ENCODE results near the gene PRR5. TPM values are rescaled to one million over a fixed set of nuclear protein-coding genes. Genes with fewer than 3 reads are reported as not detected.

Gene PRR5
- total and polyA plus RNA-seq, 2 donors (not counting 1 experiment from before 2014, with no cell fraction given) = 18.4 to 36.1 TPM

DNA sequence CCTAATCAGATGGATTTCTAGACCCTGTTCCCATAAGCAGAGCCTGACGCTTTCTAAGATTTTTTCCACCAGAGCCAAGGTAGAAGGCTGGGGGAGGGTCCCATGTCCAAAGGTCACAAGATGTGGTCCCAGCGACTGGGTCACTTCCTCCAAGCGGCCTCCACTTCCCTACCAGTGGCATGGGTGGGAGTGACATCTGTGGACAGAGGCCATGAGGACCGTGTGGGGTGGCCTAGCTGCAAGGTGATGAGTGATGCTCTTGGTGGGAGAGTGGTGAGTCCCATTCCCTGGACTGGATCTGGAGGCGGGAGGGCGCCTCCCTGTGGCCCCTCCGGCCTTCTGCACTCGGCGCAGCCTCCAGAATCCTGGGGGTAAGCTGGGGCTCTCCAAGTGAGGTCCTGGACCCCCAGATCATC lies 32.4 kb upstream of the PRR5 start:
- H3K27ac Mint-ChIP-seq = no peak overlapping the region
- peak overlapping the region; percentile 93 for H3K4me2 ChIP-seq (replicated peaks; ENCODE audit: low read depth, low read length, poor library complexity, severe bottlenecking)
- ATAC-seq (ENCODE audit: low read depth) (no peak), DNase-seq (no peak)
- TF ChIP-seq, protein P1, sequence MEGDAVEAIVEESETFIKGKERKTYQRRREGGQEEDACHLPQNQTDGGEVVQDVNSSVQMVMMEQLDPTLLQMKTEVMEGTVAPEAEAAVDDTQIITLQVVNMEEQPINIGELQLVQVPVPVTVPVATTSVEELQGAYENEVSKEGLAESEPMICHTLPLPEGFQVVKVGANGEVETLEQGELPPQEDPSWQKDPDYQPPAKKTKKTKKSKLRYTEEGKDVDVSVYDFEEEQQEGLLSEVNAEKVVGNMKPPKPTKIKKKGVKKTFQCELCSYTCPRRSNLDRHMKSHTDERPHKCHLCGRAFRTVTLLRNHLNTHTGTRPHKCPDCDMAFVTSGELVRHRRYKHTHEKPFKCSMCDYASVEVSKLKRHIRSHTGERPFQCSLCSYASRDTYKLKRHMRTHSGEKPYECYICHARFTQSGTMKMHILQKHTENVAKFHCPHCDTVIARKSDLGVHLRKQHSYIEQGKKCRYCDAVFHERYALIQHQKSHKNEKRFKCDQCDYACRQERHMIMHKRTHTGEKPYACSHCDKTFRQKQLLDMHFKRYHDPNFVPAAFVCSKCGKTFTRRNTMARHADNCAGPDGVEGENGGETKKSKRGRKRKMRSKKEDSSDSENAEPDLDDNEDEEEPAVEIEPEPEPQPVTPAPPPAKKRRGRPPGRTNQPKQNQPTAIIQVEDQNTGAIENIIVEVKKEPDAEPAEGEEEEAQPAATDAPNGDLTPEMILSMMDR (IDR thresholded peaks at IDR 0.05) = no peak
- no peak for TF ChIP-seq EZH2 (IDR thresholded peaks at IDR 0.05; ENCODE audit: borderline replicate concordance, insufficient read depth, low read depth, low read length, poor library complexity, severe bottlenecking)
- H3K79me2 ChIP-seq (ENCODE audit: control insufficient read depth, insufficient read depth, low read length) = no peaks in the 10 kb centered on the region
- peak overlapping the region; percentile 60 for H3K9ac ChIP-seq (ENCODE audit: low read length)
- peak overlapping the region in 1 of 5 experiments; percentile 51 for H3K4me3 ChIP-seq (ENCODE audit: control extremely low read depth in 1 of 5, extremely low read depth in 1 of 5, insufficient read depth in 1 of 5, low read depth in 2 of 5, low read length in 4 of 5)
- H2AFZ ChIP-seq (ENCODE audit: insufficient read depth, low read depth, low read length, poor library complexity, severe bottlenecking) = peak overlapping the region; percentile 58
- H3K4me3 Mint-ChIP-seq = peak overlapping the region; percentile 73
- 54% methylated on average over 8 of the region's 9 CpGs for WGBS (ENCODE audit: insufficient coverage)
- ChIA-PET CTCF (interaction anchor here (2.0 to 2.2 kb wide), 2 partner anchors 15 kb away, joined by 6 to 8 read pairs; no protein-coding TSS in a partner anchor), POLR2A (no interaction called here)
- peaks cover 19 to 25% of the 10 kb centered on the region in 2 donors for H3K4me1 ChIP-seq (ENCODE audit: control insufficient read depth in 2 of 2, insufficient read depth in 2 of 2, low read length in 2 of 2)
- intact Hi-C loops (cut with micrococcal nuclease) = loop anchor here (5.0 kb wide), 1 partner anchor 33 kb away; the partner anchor contains the start of gene PRR5
- H3K27me3 Mint-ChIP-seq = peaks cover 22% of the 10 kb centered on the region
- no peak overlapping the region for H3K27ac ChIP-seq (ENCODE audit: low read length in 2 of 2)
- no peaks in the 10 kb centered on the region for H3K36me3 ChIP-seq (replicated peaks in 1 of 2; ENCODE audit: control extremely low read depth in 1 of 2, control insufficient read depth in 1 of 2, extremely low read depth in 1 of 2, insufficient read depth in 2 of 2, low read length in 1 of 2)
- H3K27me3 ChIP-seq (replicated peaks in 1 of 4; ENCODE audit: control extremely low read depth in 1 of 4, control insufficient read depth in 3 of 4, insufficient read depth in 4 of 4, low read length in 3 of 4) = peaks cover 0 to 34% (median 10%) of the 10 kb centered on the region in 4 experiments
- no peaks in the 10 kb centered on the region for H3K9me3 Mint-ChIP-seq (ENCODE audit: insufficient read depth)
- H3K4me1 Mint-ChIP-seq = peaks cover 23% of the 10 kb centered on the region
- H4K20me1 ChIP-seq (ENCODE audit: control insufficient read depth, insufficient read depth, low read length, poor library complexity, severe bottlenecking) = no peaks in the 10 kb centered on the region
- H3K9me3 ChIP-seq (ENCODE audit: control extremely low read depth in 1 of 3, control insufficient read depth in 2 of 3, insufficient read depth in 1 of 3, low read length in 2 of 3) = peaks cover 0 to 11% (median 0%) of the 10 kb centered on the region in 3 donors

DNA sequence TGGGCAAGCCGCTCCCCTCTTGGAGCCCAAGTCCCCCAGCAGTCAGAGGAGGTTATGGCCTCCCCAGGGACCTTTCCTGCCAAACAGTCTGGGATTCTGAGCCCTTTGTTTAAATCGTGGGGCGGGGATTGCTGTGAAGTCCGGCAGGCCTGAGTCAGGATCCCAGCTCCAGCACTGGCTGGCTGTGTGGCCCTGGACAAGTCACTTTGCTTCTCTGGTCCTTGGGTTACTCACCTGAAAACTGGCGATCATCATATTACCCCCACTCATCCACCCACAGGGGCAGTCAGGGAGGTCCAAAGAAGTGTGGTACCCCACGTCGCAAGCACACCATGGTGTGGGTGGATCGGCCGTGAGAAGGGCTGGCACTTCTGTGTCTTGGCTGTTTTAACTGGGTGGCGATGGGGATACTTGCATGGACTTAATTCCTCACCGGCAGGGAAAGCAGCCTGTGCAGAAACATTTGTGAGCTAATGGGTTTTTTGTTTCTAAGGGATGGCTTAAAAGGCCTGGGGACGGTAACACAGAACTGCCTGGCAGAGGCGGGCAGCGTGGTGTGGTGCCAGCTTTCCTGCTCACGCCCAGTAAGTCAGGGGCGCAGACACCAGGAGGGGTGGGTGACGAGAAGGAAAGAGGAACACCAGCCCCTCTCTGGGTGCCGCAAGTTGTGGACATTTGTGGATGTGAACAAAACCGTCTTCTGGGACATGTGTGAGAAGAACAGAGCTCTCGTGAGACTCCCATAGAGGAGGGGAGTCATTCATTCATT lies 31.6 kb upstream of the PRR5 start:
- peaks cover 15 to 17% of the 10 kb centered on the region in 2 donors for H3K4me1 ChIP-seq (ENCODE audit: control insufficient read depth in 2 of 2, insufficient read depth in 2 of 2, low read length in 2 of 2)
- WGBS (ENCODE audit: insufficient coverage) = 97% methylated on average over 17 of the region's 20 CpGs
- TF ChIP-seq, protein P1 (IDR thresholded peaks at IDR 0.05) = no peak
- TF ChIP-seq EZH2 (IDR thresholded peaks at IDR 0.05; ENCODE audit: borderline replicate concordance, insufficient read depth, low read depth, low read length, poor library complexity, severe bottlenecking) = no peak
- H4K20me1 ChIP-seq (ENCODE audit: control insufficient read depth, insufficient read depth, low read length, poor library complexity, severe bottlenecking) = no peaks in the 10 kb centered on the region
- no peak overlapping the region for H3K4me3 ChIP-seq (ENCODE audit: control extremely low read depth in 1 of 5, extremely low read depth in 1 of 5, insufficient read depth in 1 of 5, low read depth in 2 of 5, low read length in 4 of 5)
- peaks cover 0 to 11% (median 0%) of the 10 kb centered on the region in 3 donors for H3K9me3 ChIP-seq (ENCODE audit: control extremely low read depth in 1 of 3, control insufficient read depth in 2 of 3, insufficient read depth in 1 of 3, low read length in 2 of 3)
- ChIA-PET CTCF (interaction anchor here (2.2 kb wide), 1 partner anchor 14 kb away, joined by 6 read pairs; no protein-coding TSS in a partner anchor), POLR2A (no interaction called here)
- H2AFZ ChIP-seq (ENCODE audit: insufficient read depth, low read depth, low read length, poor library complexity, severe bottlenecking) = no peak overlapping the region
- DNase-seq (no peak), ATAC-seq (ENCODE audit: low read depth) (no peak)
- no peak overlapping the region for H3K4me2 ChIP-seq (replicated peaks; ENCODE audit: low read depth, low read length, poor library complexity, severe bottlenecking)
- Mint-ChIP-seq H3K4me3 (peak overlapping the region; percentile 73), H3K4me1 (peaks cover 16% of the 10 kb centered on the region), H3K27me3 (peaks cover 25% of the 10 kb centered on the region), H3K9me3 (ENCODE audit: insufficient read depth) (no peaks in the 10 kb centered on the region), H3K27ac (no peak overlapping the region)
- no peak overlapping the region for H3K9ac ChIP-seq (ENCODE audit: low read length)
- no peak overlapping the region for H3K27ac ChIP-seq (ENCODE audit: low read length in 2 of 2)
- H3K36me3 ChIP-seq (replicated peaks in 1 of 2; ENCODE audit: control extremely low read depth in 1 of 2, control insufficient read depth in 1 of 2, extremely low read depth in 1 of 2, insufficient read depth in 2 of 2, low read length in 1 of 2) = no peaks in the 10 kb centered on the region
- peaks cover 0 to 34% (median 10%) of the 10 kb centered on the region in 4 experiments for H3K27me3 ChIP-seq (replicated peaks in 1 of 4; ENCODE audit: control extremely low read depth in 1 of 4, control insufficient read depth in 3 of 4, insufficient read depth in 4 of 4, low read length in 3 of 4)
- intact Hi-C loops (cut with micrococcal nuclease) = no loop called here
- H3K79me2 ChIP-seq (ENCODE audit: control insufficient read depth, insufficient read depth, low read length) = no peaks in the 10 kb centered on the region

All from B cell (primary cell).